H1 (cell line): ENCODE results near the gene TMEM120A. TPM values are rescaled to one million over a fixed set of nuclear protein-coding genes. Genes with fewer than 3 reads are reported as not detected.
A peak's percentile ranks its signal among the peaks of the same experiment; 100 is the strongest.

Source experiments
- CTCF ChIA-PET: fragments of 300-600 bp; sonication (Branson Sonifier 250); formaldehyde crosslinking; loops from one replicate; lab custom pipeline; 2021; ENCODE audit not compliant: partially characterized antibody; lab: Charles Lee
- POLR2A ChIA-PET: fragments of 300-600 bp; sonication (Branson Sonifier 250); formaldehyde crosslinking; loops from one replicate; lab custom pipeline; 2021; ENCODE audit warnings: inconsistent platforms; ENCODE audit not compliant: partially characterized antibody; lab: Charles Lee
- DNase-seq, 2 experiments: peaks; one replicate each; pipeline versions ENCODE4 v3.0.0 to v3.0.0-alpha.2; 2010 to 2022; ENCODE audit warnings: low spot score in 2 of 2, low read depth in 1 of 2, mixed read lengths in 1 of 2
- FAIRE-seq: peaks from 2 replicates; lab custom pipeline; 2011; peaks lifted over from hg19 to GRCh38; lab: Jason Lieb, UNC
- H2AFZ ChIP-seq: 2 replicates; pipeline ENCODE4 v1.8.1; 2012; ENCODE audit warnings: low read length, inconsistent platforms
- H2AK5ac ChIP-seq: 2 replicates; pipeline ENCODE4 v1.6.1; 2013; ENCODE audit warnings: low read depth, low read length
- H2BK120ac ChIP-seq: replicated peaks from 2 replicates; pipeline ENCODE3; 2013; ENCODE audit warnings: low read depth, low read length, inconsistent platforms
- H2BK12ac ChIP-seq: 2 replicates; pipeline ENCODE4 v1.6.1; 2013; ENCODE audit warnings: low read depth, low read length
- H2BK15ac ChIP-seq: 2 replicates; pipeline ENCODE4 v1.6.1; 2013; ENCODE audit warnings: low read length
- H2BK20ac ChIP-seq: 2 replicates; pipeline ENCODE4 v1.6.1; 2013; ENCODE audit warnings: low read length
- H2BK5ac ChIP-seq: 2 replicates; pipeline ENCODE4 v1.6.1; 2013; ENCODE audit warnings: low read depth, low read length
- H3K14ac ChIP-seq: 2 replicates; pipeline ENCODE4 v1.6.1; 2013; ENCODE audit warnings: inconsistent platforms; ENCODE audit not compliant: insufficient read length
- H3K18ac ChIP-seq: 2 replicates; pipeline ENCODE4 v1.6.1; 2013; ENCODE audit warnings: low read length; ENCODE audit errors: extremely low read depth
- H3K23ac ChIP-seq: 2 replicates; pipeline ENCODE4 v1.6.1; 2013; ENCODE audit warnings: inconsistent platforms; ENCODE audit not compliant: insufficient read length
- H3K23me2 ChIP-seq: 2 replicates; pipeline ENCODE4 v1.6.1; 2013; ENCODE audit warnings: low read depth, low read length
- H3K27ac ChIP-seq: 2 replicates; pipeline ENCODE4 v1.6.1; 2011; ENCODE audit warnings: low read depth, low read length, inconsistent platforms
- H3K27me3 ChIP-seq, 4 experiments: replicated peaks in 1 of 4; 1 replicate in 1 of 4; 2 replicates in 3 of 4; pipeline versions ENCODE4 v1.6.1 to v1.8.1; 2011 to 2013; ENCODE audit warnings: low read length in 3 of 4, mild to moderate bottlenecking in 3 of 4, inconsistent platforms in 2 of 4, mixed read lengths in 2 of 4, moderate library complexity in 1 of 4; ENCODE audit not compliant: control insufficient read depth in 3 of 4, insufficient read depth in 3 of 4; ENCODE audit errors: extremely low read depth in 1 of 4
- H3K36me3 ChIP-seq, 4 experiments: 2 replicates each; pipeline versions ENCODE4 v1.6.1 to v1.8.1; 2011 to 2013; ENCODE audit warnings: mild to moderate bottlenecking in 4 of 4, low read length in 3 of 4, moderate library complexity in 2 of 4, control low read depth in 1 of 4, inconsistent platforms in 1 of 4; ENCODE audit not compliant: insufficient read depth in 4 of 4, control insufficient read depth in 2 of 4
- H3K4ac ChIP-seq: replicated peaks from 2 replicates; pipeline ENCODE3; 2013; ENCODE audit warnings: low read length, low read depth, mixed read lengths, inconsistent platforms; ENCODE audit not compliant: insufficient read length
- H3K4me1 ChIP-seq, 4 experiments: replicated peaks in 1 of 4; 1 replicate in 1 of 4; 2 replicates in 3 of 4; pipeline versions ENCODE4 v1.6.1 to v1.8.1; 2011 to 2013; ENCODE audit warnings: low read length in 3 of 4, inconsistent platforms in 2 of 4, mixed read lengths in 1 of 4; ENCODE audit not compliant: insufficient read depth in 4 of 4, control insufficient read depth in 3 of 4
- H3K4me2 ChIP-seq, 2 experiments: 2 replicates each; pipeline versions ENCODE4 v1.6.1 to v1.8.1; 2011 to 2013; ENCODE audit warnings: low read depth in 2 of 2, low read length in 2 of 2, control low read depth in 1 of 2, inconsistent platforms in 1 of 2, mild to moderate bottlenecking in 1 of 2; ENCODE audit not compliant: insufficient read depth in 1 of 2
- H3K4me3 ChIP-seq, 4 experiments: fragments of 200-600, 300-600 bp in 1 of 4; sonication (generic), shearing (Covaris generic), sonication (Bioruptor Twin) in 1 of 4; 2 replicates each; pipeline versions ENCODE4 v1.5.1 to v1.8.1; 2011 to 2016; ENCODE audit warnings: low read length in 4 of 4, low read depth in 3 of 4, control low read depth in 2 of 4, inconsistent platforms in 2 of 4, mild to moderate bottlenecking in 2 of 4, mixed read lengths in 1 of 4, moderate library complexity in 1 of 4; ENCODE audit not compliant: insufficient read depth in 2 of 4; ENCODE audit errors: extremely low read depth in 1 of 4
- H3K56ac ChIP-seq: replicated peaks from 2 replicates; pipeline ENCODE3; 2013; ENCODE audit warnings: low read depth, mild to moderate bottlenecking, mixed read lengths, low read length, inconsistent platforms; ENCODE audit not compliant: insufficient read length
- H3K79me1 ChIP-seq: 2 replicates; pipeline ENCODE4 v1.6.1; 2013; ENCODE audit warnings: low read depth, low read length, control low read depth
- H3K79me2 ChIP-seq, 2 experiments: 2 replicates each; pipeline versions ENCODE4 v1.6.1 to v1.8.1; 2012 to 2013; ENCODE audit warnings: low read length in 2 of 2, mild to moderate bottlenecking in 2 of 2, inconsistent platforms in 1 of 2; ENCODE audit not compliant: insufficient read depth in 2 of 2, control insufficient read depth in 1 of 2
- H3K9ac ChIP-seq, 4 experiments: replicated peaks in 1 of 4; 1 replicate in 1 of 4; 2 replicates in 3 of 4; pipeline versions ENCODE4 v1.6.1 to v1.8.1; 2011 to 2013; ENCODE audit warnings: low read depth in 3 of 4, low read length in 3 of 4, control low read depth in 2 of 4, mild to moderate bottlenecking in 2 of 4, moderate library complexity in 2 of 4, inconsistent platforms in 1 of 4; ENCODE audit errors: extremely low read depth in 1 of 4
- H3K9me3 ChIP-seq, 2 experiments: 2 replicates each; pipeline versions ENCODE4 v1.6.1 to v1.8.1; 2012 to 2013; ENCODE audit warnings: mild to moderate bottlenecking in 2 of 2, moderate library complexity in 2 of 2, control low read depth in 1 of 2, inconsistent platforms in 1 of 2, low read depth in 1 of 2, low read length in 1 of 2, mixed read lengths in 1 of 2; ENCODE audit not compliant: insufficient read depth in 2 of 2
- H4K20me1 ChIP-seq, 2 experiments: replicated peaks in 1 of 2; 2 replicates each; pipeline versions ENCODE3 to v1.8.1; 2011 to 2013; ENCODE audit warnings: inconsistent platforms in 2 of 2, low read length in 2 of 2, mild to moderate bottlenecking in 1 of 2; ENCODE audit not compliant: insufficient read depth in 2 of 2, control insufficient read depth in 1 of 2
- H4K5ac ChIP-seq: 2 replicates; pipeline ENCODE4 v1.6.1; 2013; ENCODE audit warnings: low read length, low read depth, mixed read lengths, inconsistent platforms; ENCODE audit not compliant: insufficient read length
- H4K8ac ChIP-seq: 2 replicates; pipeline ENCODE4 v1.8.0; 2013; ENCODE audit warnings: mild to moderate bottlenecking, moderate library complexity, low read length, inconsistent platforms; ENCODE audit not compliant: insufficient read depth; ENCODE audit errors: extremely low read depth
- H4K91ac ChIP-seq: replicated peaks from 2 replicates; pipeline ENCODE3; 2013; ENCODE audit warnings: low read length, mixed read lengths, inconsistent platforms; ENCODE audit not compliant: insufficient read length
- BRCA1 ChIP-seq: IDR thresholded peaks from 2 replicates; pipeline ENCODE4 v1.6.1; 2012; ENCODE audit warnings: low read depth, low read length, improper control_type of control experiment
- CBX8 ChIP-seq: fragments of 300-800, 300-1000 bp; sonication (generic); IDR thresholded peaks from 2 replicates; pipeline ENCODE4 v1.7.1; 2016; ENCODE audit warnings: low read depth, low read length, borderline replicate concordance
- KDM1A ChIP-seq: fragments of 200-600, 300-600 bp; sonication (generic); IDR thresholded peaks from 2 replicates; pipeline ENCODE4 v1.7.1; 2016; ENCODE audit warnings: mild to moderate bottlenecking, low read length, borderline replicate concordance
- RAD21 ChIP-seq, 2 experiments: IDR thresholded peaks in 1 of 2; conservative IDR thresholded peaks in 1 of 2; 2 replicates each; pipeline ENCODE4 v1.6.1; 2011; ENCODE audit warnings: low read depth in 2 of 2, low read length in 2 of 2, improper control_type of control experiment in 1 of 2, inconsistent platforms in 1 of 2, mild to moderate bottlenecking in 1 of 2, moderate library complexity in 1 of 2
- RXRA ChIP-seq: IDR thresholded peaks from 2 replicates; pipeline ENCODE4 v1.6.1; 2011; ENCODE audit warnings: low read depth, mild to moderate bottlenecking, low read length, moderate library complexity; ENCODE audit not compliant: insufficient read depth
- SIX5 ChIP-seq: IDR thresholded peaks from 2 replicates; pipeline ENCODE4 v1.6.1; 2011; ENCODE audit warnings: mild to moderate bottlenecking, low read depth, low read length
- TAF1 ChIP-seq: IDR thresholded peaks from 2 replicates; pipeline ENCODE4 v1.6.1; 2011; ENCODE audit warnings: mild to moderate bottlenecking, low read depth, low read length
- WGBS, 2 experiments: shearing (Covaris generic) in 1 of 2; methylation state at CpG; one replicate each; pipeline versions ENCODE4 v1.1.6 to v1.1.7; 2013 to 2015; ENCODE audit warnings: low lambda C conversion rate in 2 of 2, mixed read lengths in 2 of 2, inconsistent platforms in 1 of 2, low coverage in 1 of 2, missing lambda C conversion rate in 1 of 2; ENCODE audit not compliant: insufficient replicate concordance in 2 of 2, insufficient coverage in 1 of 2, insufficient read length in 1 of 2; ENCODE audit errors: extremely low coverage in 1 of 2, missing lambda C conversion rate in 1 of 2; 5-methylcytosine and 5-hydroxymethylcytosine counted together
- polyA plus RNA-seq, 7 experiments: library from polyadenylated mRNA; depleted of rRNA in 3 of 7; stranded (reverse) in 5 of 7; unstranded in 2 of 7; fragments of >200 nt in 5 of 7; fragments of 200-250 nt in 2 of 7; gene quantifications; 1 replicate in 5 of 7; 2 replicates in 1 of 7; 4 replicates in 1 of 7; pipeline versions ENCODE4 v1.2.1 to v1.2.3, GENCODE V29; 2011 to 2013; ENCODE audit warnings: missing spikeins in 2 of 7, mixed read lengths in 2 of 7
- total RNA-seq: library from RNA; stranded (reverse); fragmentation: NEBNext Ultra II Directional; extraction: Animal tissue kit (Norgen Biotek cat#: 25700); gene quantifications from 2 replicates; pipeline ENCODE4 v1.2.1, GENCODE V29; 2021
- TF ChIP-seq, protein P1 (sequence below), 3 experiments: IDR thresholded peaks; 1 replicate in 2 of 3; 2 replicates in 1 of 3; pipeline versions ENCODE4 v1.5.1 to v1.6.1; 2011; ENCODE audit warnings: low read length in 3 of 3, mild to moderate bottlenecking in 3 of 3, inconsistent platforms in 2 of 3, low read depth in 1 of 3, moderate library complexity in 1 of 3; ENCODE audit not compliant: insufficient read depth in 1 of 3; ENCODE audit errors: control extremely low read depth in 1 of 3

Gene TMEM120A
- total and polyA plus RNA-seq, 2 of the 8 experiments (the other 6 are each of a cell fraction or from before 2014, with no cell fraction given): 15.6 to 49.9 TPM

GRCh38 chr7:76008156-76008687 lies 13.8 kb upstream of the TMEM120A start:
- 70% methylated on average over 8 of the region's 8 CpGs; no CpG with 5 or more reads in 1 of the 2 experiments for WGBS, 2 experiments
- FAIRE-seq: no peak

More at GRCh38 chr7:76008156-76008687, 13.8 kb upstream of the TMEM120A start:
- Histone ChIP-seq H3K4me3 (no peak overlapping the region), H3K23ac (no peak overlapping the region), H3K79me2 (no peaks in the 10 kb centered on the region), H3K79me1 (no peaks in the 10 kb centered on the region), H3K9me3 (no peaks in the 10 kb centered on the region), H3K56ac (no peak overlapping the region), H4K91ac (no peak overlapping the region), H4K20me1 (no peaks in the 10 kb centered on the region), H3K14ac (no peak overlapping the region), H2BK12ac (no peak overlapping the region), H3K4me1 (no peaks in the 10 kb centered on the region), H2BK15ac (peak overlapping the region; percentile 81; the same call in 1 of the 2 replicates), H3K23me2 (no peaks in the 10 kb centered on the region), H4K5ac (no peak overlapping the region), H4K8ac (no peak overlapping the region), H2AFZ (no peak overlapping the region), H3K4ac (no peak overlapping the region), H3K18ac (no peak overlapping the region), H3K4me2 (no peak overlapping the region), H3K36me3 (peaks cover 0 to 3% (median 0%) of the 10 kb centered on the region in 4 experiments; a peak in 1 of 8 replicates), H2BK5ac (no peak overlapping the region), H2BK120ac (no peak overlapping the region), H3K9ac (0 out of 7 replicates have a peak overlapping the region, but pooled peaks of 1 of the 4 experiments have one; percentile 32), H2BK20ac (peak overlapping the region; percentile 32; the same call in 1 of the 2 replicates), H3K27ac (no peak overlapping the region), H2AK5ac (no peak overlapping the region), H3K27me3 (no peaks in the 10 kb centered on the region)
- no peak for DNase-seq
- TF ChIP-seq RXRA (no peak), BRCA1 (no peak), SIX5 (no peak), CBX8 (no peak), KDM1A (no peak), TAF1 (no peak), RAD21 (IDR thresholded peaks at IDR 0.05 in 1 of 2, conservative IDR thresholded peaks at IDR 0.05 in 1 of 2; ENCODE audit: low read depth in 2 of 2, low read length in 2 of 2) (no peak)
- TF ChIP-seq, protein P1, sequence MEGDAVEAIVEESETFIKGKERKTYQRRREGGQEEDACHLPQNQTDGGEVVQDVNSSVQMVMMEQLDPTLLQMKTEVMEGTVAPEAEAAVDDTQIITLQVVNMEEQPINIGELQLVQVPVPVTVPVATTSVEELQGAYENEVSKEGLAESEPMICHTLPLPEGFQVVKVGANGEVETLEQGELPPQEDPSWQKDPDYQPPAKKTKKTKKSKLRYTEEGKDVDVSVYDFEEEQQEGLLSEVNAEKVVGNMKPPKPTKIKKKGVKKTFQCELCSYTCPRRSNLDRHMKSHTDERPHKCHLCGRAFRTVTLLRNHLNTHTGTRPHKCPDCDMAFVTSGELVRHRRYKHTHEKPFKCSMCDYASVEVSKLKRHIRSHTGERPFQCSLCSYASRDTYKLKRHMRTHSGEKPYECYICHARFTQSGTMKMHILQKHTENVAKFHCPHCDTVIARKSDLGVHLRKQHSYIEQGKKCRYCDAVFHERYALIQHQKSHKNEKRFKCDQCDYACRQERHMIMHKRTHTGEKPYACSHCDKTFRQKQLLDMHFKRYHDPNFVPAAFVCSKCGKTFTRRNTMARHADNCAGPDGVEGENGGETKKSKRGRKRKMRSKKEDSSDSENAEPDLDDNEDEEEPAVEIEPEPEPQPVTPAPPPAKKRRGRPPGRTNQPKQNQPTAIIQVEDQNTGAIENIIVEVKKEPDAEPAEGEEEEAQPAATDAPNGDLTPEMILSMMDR (IDR thresholded peaks at IDR 0.05; ENCODE audit: control extremely low read depth in 1 of 3, insufficient read depth in 1 of 3, low read depth in 1 of 3, low read length in 3 of 3): no peak
- POLR2A ChIA-PET: no interaction called here
- CTCF ChIA-PET: interaction anchor here (1.0 to 5.3 kb wide), 3 partner anchors 10 to 12 kb away, joined by 3 to 43 read pairs (median 3); no protein-coding TSS in a partner anchor
